ENCODE data around the gene DBX1.

- TF ChIP-seq, protein P1, sequence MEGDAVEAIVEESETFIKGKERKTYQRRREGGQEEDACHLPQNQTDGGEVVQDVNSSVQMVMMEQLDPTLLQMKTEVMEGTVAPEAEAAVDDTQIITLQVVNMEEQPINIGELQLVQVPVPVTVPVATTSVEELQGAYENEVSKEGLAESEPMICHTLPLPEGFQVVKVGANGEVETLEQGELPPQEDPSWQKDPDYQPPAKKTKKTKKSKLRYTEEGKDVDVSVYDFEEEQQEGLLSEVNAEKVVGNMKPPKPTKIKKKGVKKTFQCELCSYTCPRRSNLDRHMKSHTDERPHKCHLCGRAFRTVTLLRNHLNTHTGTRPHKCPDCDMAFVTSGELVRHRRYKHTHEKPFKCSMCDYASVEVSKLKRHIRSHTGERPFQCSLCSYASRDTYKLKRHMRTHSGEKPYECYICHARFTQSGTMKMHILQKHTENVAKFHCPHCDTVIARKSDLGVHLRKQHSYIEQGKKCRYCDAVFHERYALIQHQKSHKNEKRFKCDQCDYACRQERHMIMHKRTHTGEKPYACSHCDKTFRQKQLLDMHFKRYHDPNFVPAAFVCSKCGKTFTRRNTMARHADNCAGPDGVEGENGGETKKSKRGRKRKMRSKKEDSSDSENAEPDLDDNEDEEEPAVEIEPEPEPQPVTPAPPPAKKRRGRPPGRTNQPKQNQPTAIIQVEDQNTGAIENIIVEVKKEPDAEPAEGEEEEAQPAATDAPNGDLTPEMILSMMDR (conservative IDR thresholded peaks at IDR 0.05), result no peak
- TF ChIP-seq ZFX (IDR thresholded peaks at IDR 0.05), result no peak
These were observed 50.4 kb downstream of the DBX1 start for GRCh38 chr11:20109731-20110445.
